ENCODE data around the gene LY6G6C. TPM values are rescaled to one million over a fixed set of nuclear protein-coding genes. Genes with fewer than 3 reads are reported as not detected.

Gene LY6G6C
- total RNA-seq, 1 experiment from 2014 or later = 0.80 TPM

DNA sequence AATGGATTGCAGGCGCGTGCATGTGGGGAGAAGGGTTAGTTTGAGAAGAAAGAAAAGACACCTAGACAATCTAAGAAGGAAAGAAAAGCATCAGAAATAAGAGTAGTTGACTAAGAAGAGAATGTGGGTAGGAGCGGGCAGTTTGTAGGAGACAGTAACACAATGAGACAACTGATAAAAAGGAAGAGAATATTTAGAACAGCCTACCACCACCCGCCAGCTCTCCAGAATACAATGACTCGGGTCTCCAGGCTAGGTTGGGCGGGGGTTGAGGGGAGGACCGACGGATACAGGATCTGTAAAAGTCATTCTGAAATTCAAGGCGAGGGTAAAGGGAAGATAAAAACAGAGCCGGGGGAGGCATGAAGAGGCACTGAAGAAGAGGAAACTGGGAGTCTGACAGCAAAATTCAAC, 19.1 kb downstream of the LY6G6C start:
- no peaks in the 10 kb centered on the region for H3K36me3 ChIP-seq (ENCODE audit: insufficient read depth, low read length, poor library complexity, severe bottlenecking)
- H3K4me1 ChIP-seq (ENCODE audit: insufficient read depth, low read length, poor library complexity, severe bottlenecking) = peaks cover 7% of the 10 kb centered on the region
- peak overlapping the region; percentile 71 for H3K4me3 ChIP-seq (ENCODE audit: low read depth, low read length, poor library complexity, severe bottlenecking)
- DNase-seq (ENCODE audit: low spot score) = no peak
- CTCF ChIA-PET = no interaction called here
- intact Hi-C loops (cut with micrococcal nuclease; ENCODE audit: unreplicated experiment) = no loop called here
- no TSS peak for BruUV-seq (replicated peaks)
- no peaks in the 10 kb centered on the region for H3K27me3 ChIP-seq (replicated peaks; ENCODE audit: insufficient read depth, low read depth, low read length, poor library complexity)
- POLR2A ChIA-PET (ENCODE audit: low non-redundant PET) = interaction anchor here (0.9 kb wide), 1 partner anchor 1092 kb away, joined by 3 read pairs; no protein-coding TSS in a partner anchor
- TF ChIP-seq, protein P1, sequence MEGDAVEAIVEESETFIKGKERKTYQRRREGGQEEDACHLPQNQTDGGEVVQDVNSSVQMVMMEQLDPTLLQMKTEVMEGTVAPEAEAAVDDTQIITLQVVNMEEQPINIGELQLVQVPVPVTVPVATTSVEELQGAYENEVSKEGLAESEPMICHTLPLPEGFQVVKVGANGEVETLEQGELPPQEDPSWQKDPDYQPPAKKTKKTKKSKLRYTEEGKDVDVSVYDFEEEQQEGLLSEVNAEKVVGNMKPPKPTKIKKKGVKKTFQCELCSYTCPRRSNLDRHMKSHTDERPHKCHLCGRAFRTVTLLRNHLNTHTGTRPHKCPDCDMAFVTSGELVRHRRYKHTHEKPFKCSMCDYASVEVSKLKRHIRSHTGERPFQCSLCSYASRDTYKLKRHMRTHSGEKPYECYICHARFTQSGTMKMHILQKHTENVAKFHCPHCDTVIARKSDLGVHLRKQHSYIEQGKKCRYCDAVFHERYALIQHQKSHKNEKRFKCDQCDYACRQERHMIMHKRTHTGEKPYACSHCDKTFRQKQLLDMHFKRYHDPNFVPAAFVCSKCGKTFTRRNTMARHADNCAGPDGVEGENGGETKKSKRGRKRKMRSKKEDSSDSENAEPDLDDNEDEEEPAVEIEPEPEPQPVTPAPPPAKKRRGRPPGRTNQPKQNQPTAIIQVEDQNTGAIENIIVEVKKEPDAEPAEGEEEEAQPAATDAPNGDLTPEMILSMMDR (conservative IDR thresholded peaks at IDR 0.05; ENCODE audit: low read depth, low read length) = no peak
- TF ChIP-seq EZH2 (IDR thresholded peaks at IDR 0.05; ENCODE audit: borderline replicate concordance, low read depth, low read length, poor library complexity, severe bottlenecking) = no peak
- H3K9me3 ChIP-seq (ENCODE audit: low read depth, low read length, poor library complexity, severe bottlenecking) = no peaks in the 10 kb centered on the region
- H3K27ac ChIP-seq (ENCODE audit: low read depth, low read length, poor library complexity, severe bottlenecking) = peak overlapping the region; percentile 97

DNA sequence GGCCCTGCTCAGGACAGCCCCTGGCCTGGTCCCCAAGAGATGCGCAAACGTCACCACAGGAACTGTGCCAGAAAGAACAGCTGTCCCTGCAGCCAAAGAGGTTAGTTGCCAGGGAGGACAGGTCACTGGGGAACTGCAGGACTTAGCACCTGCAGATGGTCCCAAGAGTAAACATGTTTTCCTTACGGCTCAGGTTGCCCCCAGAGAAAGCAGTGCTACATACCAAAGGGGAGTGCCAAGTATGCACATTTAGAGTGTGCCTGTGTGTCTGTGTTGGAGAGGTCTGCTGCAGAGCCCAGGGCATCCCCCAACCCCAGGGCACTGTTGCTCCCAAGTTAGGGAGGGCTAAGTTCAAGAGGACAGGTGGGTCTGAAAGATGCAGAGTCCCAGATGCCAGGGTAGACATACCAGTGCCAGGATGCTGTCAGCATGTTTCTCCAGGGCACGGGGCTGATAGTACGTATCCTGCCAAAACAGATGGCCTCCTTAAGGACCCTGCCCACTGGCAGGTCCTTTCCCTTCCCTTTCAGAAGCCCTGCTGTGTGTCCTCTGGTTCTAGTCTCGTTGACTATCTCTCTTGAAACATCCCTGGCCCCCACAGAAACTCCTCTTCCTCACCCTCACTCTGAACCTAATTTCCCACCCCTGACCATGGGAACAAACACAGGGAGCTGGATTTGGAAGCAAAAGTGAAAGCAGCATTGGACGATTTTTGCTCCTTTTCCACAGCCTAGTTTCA, 19.7 kb downstream of the LY6G6C start:
- H3K4me1 ChIP-seq (ENCODE audit: insufficient read depth, low read length, poor library complexity, severe bottlenecking) = peaks cover 7% of the 10 kb centered on the region
- TSS peak; percentile 57 for BruUV-seq (replicated peaks)
- peaks cover 4% of the 10 kb centered on the region for H3K36me3 ChIP-seq (ENCODE audit: insufficient read depth, low read length, poor library complexity, severe bottlenecking)
- H3K27me3 ChIP-seq (replicated peaks; ENCODE audit: insufficient read depth, low read depth, low read length, poor library complexity) = no peaks in the 10 kb centered on the region
- no peak for DNase-seq (ENCODE audit: low spot score)
- CTCF ChIA-PET = no interaction called here
- H3K9me3 ChIP-seq (ENCODE audit: low read depth, low read length, poor library complexity, severe bottlenecking) = no peaks in the 10 kb centered on the region
- intact Hi-C loops (cut with micrococcal nuclease; ENCODE audit: unreplicated experiment) = no loop called here
- H3K4me3 ChIP-seq (ENCODE audit: low read depth, low read length, poor library complexity, severe bottlenecking) = peak overlapping the region; percentile 71
- POLR2A ChIA-PET (ENCODE audit: low non-redundant PET) = interaction anchor here (0.9 kb wide), 1 partner anchor 1093 kb away, joined by 3 read pairs; no protein-coding TSS in a partner anchor
- TF ChIP-seq EZH2 (IDR thresholded peaks at IDR 0.05; ENCODE audit: borderline replicate concordance, low read depth, low read length, poor library complexity, severe bottlenecking) = no peak
- TF ChIP-seq, protein P1 (conservative IDR thresholded peaks at IDR 0.05; ENCODE audit: low read depth, low read length) = no peak
- H3K27ac ChIP-seq (ENCODE audit: low read depth, low read length, poor library complexity, severe bottlenecking) = peak overlapping the region; percentile 97

DNA sequence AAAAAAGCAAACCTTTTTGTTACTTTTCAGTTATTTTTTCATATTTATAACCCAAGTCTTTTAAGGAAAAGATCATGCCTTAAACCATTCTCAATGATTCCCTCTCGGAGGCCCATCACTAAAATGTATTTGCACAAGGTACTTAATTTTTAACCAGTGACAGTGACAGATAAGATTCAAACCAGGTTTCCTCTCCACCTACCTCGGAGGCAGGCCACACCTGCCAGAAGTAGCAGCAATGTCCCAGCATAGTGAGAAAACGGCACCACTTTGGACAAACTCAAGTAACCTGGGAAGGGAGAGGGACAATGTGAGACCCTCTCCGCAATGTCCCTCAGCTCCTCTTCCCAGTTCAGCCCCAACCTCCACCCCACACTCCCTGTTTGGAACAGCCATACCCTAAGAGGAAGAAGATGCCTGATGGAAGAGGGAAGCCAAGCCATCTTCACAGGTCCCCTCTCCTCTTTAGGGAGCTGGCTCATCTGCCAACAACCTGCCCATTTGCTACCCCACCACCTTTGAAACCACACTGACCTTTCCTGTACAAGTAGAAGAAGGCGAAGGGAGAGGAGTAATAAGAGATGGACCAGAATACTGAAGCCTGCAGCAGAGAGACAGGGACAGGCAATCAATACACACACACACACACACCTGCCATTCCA, 20.7 kb downstream of the LY6G6C start:
- POLR2A ChIA-PET (ENCODE audit: low non-redundant PET) = no interaction called here
- Histone ChIP-seq H3K27me3 (replicated peaks; ENCODE audit: insufficient read depth, low read depth, low read length, poor library complexity) (no peaks in the 10 kb centered on the region), H3K36me3 (ENCODE audit: insufficient read depth, low read length, poor library complexity, severe bottlenecking) (peaks cover 10% of the 10 kb centered on the region), H3K9me3 (ENCODE audit: low read depth, low read length, poor library complexity, severe bottlenecking) (no peaks in the 10 kb centered on the region), H3K27ac (ENCODE audit: low read depth, low read length, poor library complexity, severe bottlenecking) (no peak overlapping the region), H3K4me3 (ENCODE audit: low read depth, low read length, poor library complexity, severe bottlenecking) (no peak overlapping the region), H3K4me1 (ENCODE audit: insufficient read depth, low read length, poor library complexity, severe bottlenecking) (peaks cover 7% of the 10 kb centered on the region)
- DNase-seq (ENCODE audit: low spot score) = no peak
- TF ChIP-seq, protein P1 (conservative IDR thresholded peaks at IDR 0.05; ENCODE audit: low read depth, low read length) = no peak
- TF ChIP-seq EZH2 (IDR thresholded peaks at IDR 0.05; ENCODE audit: borderline replicate concordance, low read depth, low read length, poor library complexity, severe bottlenecking) = no peak
- BruUV-seq (replicated peaks) = no TSS peak
- CTCF ChIA-PET = no interaction called here
- intact Hi-C loops (cut with micrococcal nuclease; ENCODE audit: unreplicated experiment) = no loop called here
